Adrenal gland (tissue), 12 donors: ENCODE results near the gene TIMM17A. TPM values are rescaled to one million over a fixed set of nuclear protein-coding genes. Genes with fewer than 3 reads are reported as not detected.

Experiments used
- DNase-seq, 7 donors: peaks; one replicate each; pipeline ENCODE4 v3.0.0-alpha.2; 2019 to 2020
- H3K27ac ChIP-seq, 5 donors: fragments of 200-600 bp; sonication (generic) in 4 of 5; 1 replicate in 3 of 5; 2 replicates in 2 of 5; pipeline versions ENCODE4 v1.5.1 to v1.8.0; 2016 to 2020; ENCODE audit warnings: mild to moderate bottlenecking in 1 of 5
- H3K27me3 ChIP-seq: fragments of 200-600 bp; 2 replicates; pipeline ENCODE4 v1.8.0; 2021
- H3K36me3 ChIP-seq, 2 donors: fragments of 200-600 bp; replicated peaks in 1 of 2; 1 replicate in 1 of 2; 2 replicates in 1 of 2; pipeline versions ENCODE4 v1.5.1 to v1.8.0; 2018 to 2022
- H3K4me1 ChIP-seq, 2 donors: fragments of 200-600 bp; replicated peaks in 1 of 2; 1 replicate in 1 of 2; 2 replicates in 1 of 2; pipeline versions ENCODE4 v1.5.1 to v1.8.0; 2018 to 2021
- H3K4me3 ChIP-seq, 4 donors: fragments of 200-600 bp; sonication (generic) in 3 of 4; one replicate each; pipeline ENCODE4 v1.5.1; 2016 to 2018
- H3K9me3 ChIP-seq, 3 donors: fragments of 200-600 bp; sonication (generic) in 1 of 3; replicated peaks in 1 of 3; 1 replicate in 2 of 3; 2 replicates in 1 of 3; pipeline versions ENCODE4 v1.5.1 to v1.8.0; 2016 to 2021
- POLR2A ChIP-seq, 2 donors: fragments of 450-650 bp; IDR thresholded peaks; one replicate each; pipeline ENCODE4 v1.6.1; 2017; ENCODE audit warnings: antibody characterized with exemption in 2 of 2, mild to moderate bottlenecking in 2 of 2, moderate library complexity in 1 of 2
- WGBS, 4 donors: extraction: QIAGEN DNeasy Blood & Tissue Kit in 2 of 4; methylation state at CpG; one replicate each; pipeline versions ENCODE4 v1.1.5 to v1.1.7; 2013 to 2017; 5-methylcytosine and 5-hydroxymethylcytosine counted together
- intact Hi-C, 2 donors: fragments of 100-400 bp; cut with DNase I; formaldehyde crosslinking; loops; one replicate each; pipeline versions ENCODE4 v1.14.1 to v1.15.0; 2022 to 2023
- polyA plus RNA-seq, 3 donors: library from polyadenylated mRNA; stranded (reverse); fragments of 200-250 nt in 2 of 3; fragments of 350-450 nt in 1 of 3; fragmentation: Illumina TruSeq in 1 of 3; extraction: RNeasy Lipid Tissue Mini Kit (QIAGEN cat#74804) in 1 of 3; gene quantifications; one replicate each; pipeline ENCODE4 v1.2.3, GENCODE V29; 2013 to 2014
- total RNA-seq, 9 donors: library from RNA; depleted of rRNA in 4 of 9; stranded (reverse); fragments of >200 nt in 4 of 9; fragments of 120-200 nt in 1 of 9; fragmentation: NEBNext Ultra II Directional in 1 of 9; extraction: Animal tissue kit (Norgen Biotek cat#: 25700) in 1 of 9; gene quantifications; one replicate each; pipeline versions ENCODE4 v1.1.0 to v1.2.4, GENCODE V29; 2013 to 2023
- TF ChIP-seq, protein P1 (sequence below), 6 experiments: fragments of 450-650 bp in 4 of 6; fragments of 200-600 bp in 2 of 6; sonication (generic) in 1 of 6; IDR thresholded peaks; 1 replicate in 5 of 6; 2 replicates in 1 of 6; pipeline versions ENCODE4 v1.5.1 to v1.8.0; 2016 to 2021; ENCODE audit warnings: antibody characterized with exemption in 6 of 6, mild to moderate bottlenecking in 2 of 6, moderate library complexity in 1 of 6
- donor health status: healthy with polysubstance abuse.
- donor health status: Bipolar disorder and iron deficiency.
- donor health status: DM: yes; HTN: yes; CAD: no.
- donor health status: DM: no; HTN: no; CAD: no.
- donor health status: DM: no; HTN: no; CAD: no.
- donor health status: DM: yes; HTN: yes; CAD: no.

TIMM17A gene
- total and polyA plus RNA-seq, 12 donors, result 26.3 to 178 (median 47.6) TPM

DNA sequence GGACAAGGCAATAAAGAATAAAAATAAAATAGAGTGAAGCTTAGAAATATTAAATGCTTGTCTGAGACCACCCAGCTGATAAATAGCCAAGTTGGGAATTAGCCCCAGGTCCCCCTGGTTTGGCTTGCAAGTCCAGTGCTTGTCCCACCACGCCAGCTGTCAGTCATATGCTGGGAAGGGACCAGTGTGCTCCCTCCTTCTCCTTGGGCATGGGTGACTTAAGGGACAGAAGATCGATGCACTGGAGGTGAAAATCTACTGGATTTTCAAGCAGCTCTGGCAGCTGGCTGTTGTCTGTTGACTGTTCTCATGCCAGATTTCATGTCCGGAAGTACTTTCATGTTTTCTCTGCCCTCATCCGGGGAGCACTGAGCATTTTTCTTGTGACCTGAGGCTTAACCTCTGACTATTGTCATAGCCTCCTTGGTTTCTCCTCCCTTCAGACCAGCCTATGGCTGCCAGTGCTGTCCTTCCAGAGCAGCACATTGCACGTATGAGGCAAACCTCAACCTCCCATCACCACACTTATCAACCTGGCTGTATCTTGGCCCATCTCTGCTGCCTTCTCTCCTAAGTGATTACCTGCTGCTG, 21.4 kb upstream of the TIMM17A start:
- peak in 2 of 7 donors; percentile 36 to 51 for DNase-seq
- no peaks in the 10 kb centered on the region for H3K36me3 ChIP-seq
- H3K27me3 ChIP-seq, result no peaks in the 10 kb centered on the region
- peak overlapping the region in 2 of 5 donors; percentile 14 to 77 for H3K27ac ChIP-seq
- 28 to 40% (median 33%) methylated on average over 5 of the region's 5 CpGs for WGBS, 4 donors
- H3K4me3 ChIP-seq, result no peak overlapping the region
- TF ChIP-seq, protein P1, sequence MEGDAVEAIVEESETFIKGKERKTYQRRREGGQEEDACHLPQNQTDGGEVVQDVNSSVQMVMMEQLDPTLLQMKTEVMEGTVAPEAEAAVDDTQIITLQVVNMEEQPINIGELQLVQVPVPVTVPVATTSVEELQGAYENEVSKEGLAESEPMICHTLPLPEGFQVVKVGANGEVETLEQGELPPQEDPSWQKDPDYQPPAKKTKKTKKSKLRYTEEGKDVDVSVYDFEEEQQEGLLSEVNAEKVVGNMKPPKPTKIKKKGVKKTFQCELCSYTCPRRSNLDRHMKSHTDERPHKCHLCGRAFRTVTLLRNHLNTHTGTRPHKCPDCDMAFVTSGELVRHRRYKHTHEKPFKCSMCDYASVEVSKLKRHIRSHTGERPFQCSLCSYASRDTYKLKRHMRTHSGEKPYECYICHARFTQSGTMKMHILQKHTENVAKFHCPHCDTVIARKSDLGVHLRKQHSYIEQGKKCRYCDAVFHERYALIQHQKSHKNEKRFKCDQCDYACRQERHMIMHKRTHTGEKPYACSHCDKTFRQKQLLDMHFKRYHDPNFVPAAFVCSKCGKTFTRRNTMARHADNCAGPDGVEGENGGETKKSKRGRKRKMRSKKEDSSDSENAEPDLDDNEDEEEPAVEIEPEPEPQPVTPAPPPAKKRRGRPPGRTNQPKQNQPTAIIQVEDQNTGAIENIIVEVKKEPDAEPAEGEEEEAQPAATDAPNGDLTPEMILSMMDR (IDR thresholded peaks at IDR 0.05), result no peak
- TF ChIP-seq POLR2A (IDR thresholded peaks at IDR 0.05), result no peak
- no peaks in the 10 kb centered on the region for H3K9me3 ChIP-seq
- H3K4me1 ChIP-seq, result peaks cover 0 to 19% of the 10 kb centered on the region in 2 donors
- intact Hi-C loops, result no loop called here

DNA sequence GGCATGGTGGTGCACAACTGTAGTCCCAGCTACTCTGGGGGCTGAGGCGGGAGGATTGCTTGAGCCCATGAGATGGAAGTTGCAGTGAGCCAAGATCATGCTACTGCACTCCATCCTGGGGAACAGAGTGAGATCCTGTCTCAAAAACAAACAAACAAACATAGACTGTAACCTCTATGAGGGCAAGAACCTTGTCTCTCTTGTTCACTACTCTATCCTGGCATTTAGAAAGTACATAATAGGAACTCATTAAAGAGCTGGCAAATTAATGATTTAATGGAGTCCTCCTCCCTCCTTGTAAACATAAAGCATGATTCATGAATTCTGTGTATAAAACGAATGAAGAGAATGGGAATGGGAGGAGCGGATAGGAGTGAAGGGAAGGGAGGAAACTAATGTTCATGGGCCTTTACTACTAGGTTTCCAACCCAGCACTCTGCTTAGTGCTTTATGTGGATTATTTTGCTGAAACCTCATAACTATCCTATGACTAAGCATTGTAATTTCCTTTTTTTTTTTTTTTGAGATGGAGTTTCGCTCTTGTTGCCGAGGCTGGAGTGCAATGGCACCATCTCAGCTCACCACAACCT, 17.6 kb upstream of the TIMM17A start:
- Histone ChIP-seq H3K27ac (peak overlapping the region in 1 of 5 donors; percentile 63), H3K27me3 (no peaks in the 10 kb centered on the region), H3K9me3 (no peaks in the 10 kb centered on the region), H3K4me3 (no peak overlapping the region), H3K36me3 (no peaks in the 10 kb centered on the region), H3K4me1 (peaks cover 9 to 38% of the 10 kb centered on the region in 2 donors)
- WGBS, 4 donors, result 42 to 58% (median 51%) methylated on average over 5 of the region's 5 CpGs
- no peak for DNase-seq
- TF ChIP-seq, protein P1 (IDR thresholded peaks at IDR 0.05), result no peak
- no peak for TF ChIP-seq POLR2A (IDR thresholded peaks at IDR 0.05)
- intact Hi-C loops, result no loop called here

DNA sequence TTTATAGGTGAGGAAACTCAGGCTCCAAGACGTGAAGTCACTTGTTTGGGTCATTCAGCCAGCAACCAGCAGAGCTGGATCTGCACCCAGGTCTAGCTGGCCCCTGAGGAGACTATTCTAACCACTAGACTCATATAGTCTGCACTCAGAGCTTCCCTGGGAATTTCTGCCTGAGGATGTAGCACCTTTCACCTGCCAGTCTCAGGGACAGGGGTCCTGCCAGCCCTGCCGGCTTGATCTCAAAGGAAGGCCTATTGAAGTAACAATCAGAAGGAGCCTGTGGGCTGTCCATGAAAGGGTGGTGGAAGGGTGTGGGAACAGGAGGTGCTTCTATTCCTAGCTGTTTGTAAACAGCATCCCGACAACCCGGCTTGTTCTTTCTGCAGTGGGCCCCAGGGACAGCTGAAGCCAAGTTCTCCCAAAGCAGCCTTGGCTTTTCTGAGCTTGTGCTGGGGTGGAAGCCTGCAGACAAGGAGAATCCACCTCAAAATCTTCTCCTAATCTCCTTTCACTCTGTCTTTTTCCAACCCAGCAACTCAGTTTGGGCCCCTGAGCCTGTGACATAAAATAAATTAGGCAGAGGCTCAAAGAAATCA, 16.8 kb upstream of the TIMM17A start:
- no peak for TF ChIP-seq POLR2A (IDR thresholded peaks at IDR 0.05)
- TF ChIP-seq, protein P1 (IDR thresholded peaks at IDR 0.05), result no peak
- 51 to 77% (median 64%) methylated on average over 4 of the region's 4 CpGs for WGBS, 4 donors
- intact Hi-C loops, result no loop called here
- Histone ChIP-seq H3K9me3 (no peaks in the 10 kb centered on the region), H3K27ac (peak overlapping the region in 2 of 5 donors; percentile 49 to 63), H3K36me3 (no peaks in the 10 kb centered on the region), H3K4me3 (no peak overlapping the region), H3K4me1 (peaks cover 9 to 40% of the 10 kb centered on the region in 2 donors), H3K27me3 (no peaks in the 10 kb centered on the region)
- no peak for DNase-seq

DNA sequence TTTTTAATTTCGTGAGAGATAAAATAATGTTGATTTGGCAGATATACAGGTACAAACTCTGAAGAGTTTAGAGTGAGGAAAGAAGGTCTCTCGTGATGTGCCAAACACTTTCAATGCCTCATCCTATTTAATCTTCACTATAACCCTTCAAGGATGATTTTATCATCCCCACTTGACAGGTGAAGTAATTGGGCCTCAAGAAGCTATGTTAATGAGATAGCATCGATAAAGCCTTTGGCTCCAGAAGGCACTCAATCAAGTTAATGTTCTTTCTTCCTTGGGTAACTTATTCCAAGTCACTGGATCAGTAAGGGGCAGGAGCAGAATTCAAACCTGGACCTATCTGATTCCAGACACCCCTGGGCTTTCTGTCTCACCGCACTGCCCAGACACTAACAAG, 16.2 kb upstream of the TIMM17A start:
- peaks cover 9 to 41% of the 10 kb centered on the region in 2 donors for H3K4me1 ChIP-seq
- no peak for TF ChIP-seq POLR2A (IDR thresholded peaks at IDR 0.05)
- TF ChIP-seq, protein P1 (IDR thresholded peaks at IDR 0.05), result no peak
- H3K27ac ChIP-seq, result peak overlapping the region in 2 of 5 donors; percentile 49 to 57
- H3K36me3 ChIP-seq, result no peaks in the 10 kb centered on the region
- no peaks in the 10 kb centered on the region for H3K9me3 ChIP-seq
- WGBS, 4 donors, result 42 to 52% (median 48%) methylated on average over 4 of the region's 4 CpGs
- no peaks in the 10 kb centered on the region for H3K27me3 ChIP-seq
- H3K4me3 ChIP-seq, result no peak overlapping the region
- intact Hi-C loops, result no loop called here
- no peak for DNase-seq
